ENCODE results near the gene ACLY. TPM values are rescaled to one million over a fixed set of nuclear protein-coding genes. Genes with fewer than 3 reads are reported as not detected.
A peak's percentile ranks its signal among the peaks of the same experiment; 100 is the strongest.

ACLY gene
- total RNA-seq, 6 experiments from 2014 or later, result 254 to 315 (median 279) TPM

- H3K9me3 Mint-ChIP-seq, result no peaks in the 10 kb centered on the region
- no peak overlapping the region for H3K4me3 Mint-ChIP-seq
- DNase-seq, result no peak
- peaks cover 3% of the 10 kb centered on the region for H3K27me3 Mint-ChIP-seq (ENCODE audit: insufficient read depth)
- peak overlapping the region; percentile 60 for H3K27ac Mint-ChIP-seq
- TF ChIP-seq CTCF (IDR thresholded peaks at IDR 0.05), result no peak
- H3K4me1 Mint-ChIP-seq (ENCODE audit: low read depth), result peaks cover 78% of the 10 kb centered on the region
- peaks cover 47% of the 10 kb centered on the region for H3K36me3 Mint-ChIP-seq (ENCODE audit: low read depth)
These were observed 5.0 kb downstream of the ACLY start for GRCh38 chr17:41913798-41914197.

- peaks cover 3% of the 10 kb centered on the region for H3K27me3 Mint-ChIP-seq (ENCODE audit: insufficient read depth)
- H3K36me3 Mint-ChIP-seq (ENCODE audit: low read depth), result peaks cover 52% of the 10 kb centered on the region
- no peak overlapping the region for H3K4me3 Mint-ChIP-seq
- H3K4me1 Mint-ChIP-seq (ENCODE audit: low read depth), result peaks cover 87% of the 10 kb centered on the region
- TF ChIP-seq CTCF (IDR thresholded peaks at IDR 0.05), result peak; percentile 48; the same call in 1 of the 2 replicates
- H3K9me3 Mint-ChIP-seq, result no peaks in the 10 kb centered on the region
- H3K27ac Mint-ChIP-seq, result peak overlapping the region; percentile 96
- DNase-seq, result no peak
These were observed 5.8 kb downstream of the ACLY start for GRCh38 chr17:41912925-41913324.

- Mint-ChIP-seq H3K4me3 (peak overlapping the region; percentile 66), H3K4me1 (ENCODE audit: low read depth) (peaks cover 89% of the 10 kb centered on the region), H3K27ac (peak overlapping the region; percentile 96), H3K36me3 (ENCODE audit: low read depth) (peaks cover 58% of the 10 kb centered on the region), H3K9me3 (no peaks in the 10 kb centered on the region), H3K27me3 (ENCODE audit: insufficient read depth) (peaks cover under 1% of the 10 kb centered on the region)
- peak; percentile 99 for DNase-seq
- TF ChIP-seq CTCF (IDR thresholded peaks at IDR 0.05), result peak; percentile 20; the same call in 1 of the 2 replicates
These were observed 7.9 kb downstream of the ACLY start for GRCh38 chr17:41910701-41911391.

GRCh38 chr17:41909088-41909487 is 9.7 kb downstream of the ACLY start:
- peaks cover 51% of the 10 kb centered on the region for H3K36me3 Mint-ChIP-seq (ENCODE audit: low read depth)
- TF ChIP-seq CTCF (IDR thresholded peaks at IDR 0.05), result no peak
- no peak for DNase-seq
- H3K27me3 Mint-ChIP-seq (ENCODE audit: insufficient read depth), result no peaks in the 10 kb centered on the region; the same call in none of the 2 replicates
- peak overlapping the region; percentile 96 for H3K27ac Mint-ChIP-seq
- no peak overlapping the region for H3K4me3 Mint-ChIP-seq
- peaks cover 71% of the 10 kb centered on the region for H3K4me1 Mint-ChIP-seq (ENCODE audit: low read depth)
- no peaks in the 10 kb centered on the region for H3K9me3 Mint-ChIP-seq

GRCh38 chr17:41907633-41908539 is 10.9 kb downstream of the ACLY start:
- H3K9me3 Mint-ChIP-seq, result no peaks in the 10 kb centered on the region
- no peaks in the 10 kb centered on the region; the same call in none of the 2 replicates for H3K27me3 Mint-ChIP-seq (ENCODE audit: insufficient read depth)
- peak overlapping the region; percentile 82 for H3K27ac Mint-ChIP-seq
- H3K36me3 Mint-ChIP-seq (ENCODE audit: low read depth), result peaks cover 51% of the 10 kb centered on the region
- 0 out of 2 replicates have a peak overlapping the region, but pooled peaks have one; percentile 13 for H3K4me3 Mint-ChIP-seq
- peaks cover 59% of the 10 kb centered on the region for H3K4me1 Mint-ChIP-seq (ENCODE audit: low read depth)
- DNase-seq, result peak; percentile 27
- no peak for TF ChIP-seq CTCF (IDR thresholded peaks at IDR 0.05)

Measured in HFFc6 (cell line).